ENCODE results near the gene SMARCB1. TPM values are rescaled to one million over a fixed set of nuclear protein-coding genes. Genes with fewer than 3 reads are reported as not detected.

Gene SMARCB1
- total RNA-seq, 1 donor from 2014 or later: 105 TPM

GRCh38 chr22:23772315-23772648, 14.5 kb upstream of the SMARCB1 start:
- Mint-ChIP-seq H3K27me3 (ENCODE audit: unreplicated experiment) (peaks cover 9% of the 10 kb centered on the region), H3K27ac (ENCODE audit: unreplicated experiment) (peak overlapping the region; percentile 57), H3K9me3 (ENCODE audit: unreplicated experiment) (no peaks in the 10 kb centered on the region), H3K4me1 (ENCODE audit: unreplicated experiment) (peaks cover 8% of the 10 kb centered on the region), H3K36me3 (ENCODE audit: low read depth, unreplicated experiment) (peaks cover 5% of the 10 kb centered on the region), H3K4me3 (ENCODE audit: unreplicated experiment) (peak overlapping the region; percentile 79)
- no peak for TF ChIP-seq CTCF (IDR thresholded peaks at IDR 0.05; ENCODE audit: unreplicated experiment)
- DNase-seq (ENCODE audit: low spot score): no peak

- TF ChIP-seq CTCF (IDR thresholded peaks at IDR 0.05; ENCODE audit: unreplicated experiment): no peak
- H3K27me3 Mint-ChIP-seq (ENCODE audit: unreplicated experiment): peaks cover 9% of the 10 kb centered on the region
These were observed 13.9 kb upstream of the SMARCB1 start, which contains the start of gene MMP11 for GRCh38 chr22:23772649-23773473. TSS of gene MMP11 (plus strand) at chr22:23772849. CDS start at chr22:23772871, 22 bp downstream.

GRCh38 chr22:23773483-23774113, 13.2 kb upstream of the SMARCB1 start:
- no peak for DNase-seq (ENCODE audit: low spot score)
- peak overlapping the region; percentile 28 for H3K27ac Mint-ChIP-seq (ENCODE audit: unreplicated experiment)
- H3K36me3 Mint-ChIP-seq (ENCODE audit: low read depth, unreplicated experiment): peaks cover 5% of the 10 kb centered on the region
- H3K27me3 Mint-ChIP-seq (ENCODE audit: unreplicated experiment): peaks cover 9% of the 10 kb centered on the region
- peak overlapping the region; percentile 6 for H3K4me3 Mint-ChIP-seq (ENCODE audit: unreplicated experiment)
- H3K9me3 Mint-ChIP-seq (ENCODE audit: unreplicated experiment): no peaks in the 10 kb centered on the region
- H3K4me1 Mint-ChIP-seq (ENCODE audit: unreplicated experiment): peaks cover 8% of the 10 kb centered on the region
- no peak for TF ChIP-seq CTCF (IDR thresholded peaks at IDR 0.05; ENCODE audit: unreplicated experiment)

More at GRCh38 chr22:23772649-23773473, 13.9 kb upstream of the SMARCB1 start, which contains the start of gene MMP11:
- peak within 1 kb of the TSS; percentile 79 for H3K4me3 Mint-ChIP-seq (ENCODE audit: unreplicated experiment)
- H3K4me1 Mint-ChIP-seq (ENCODE audit: unreplicated experiment): peaks cover 8% of the 10 kb centered on the region
- DNase-seq (ENCODE audit: low spot score): peak; percentile 52
- peaks cover 5% of the 10 kb centered on the region for H3K36me3 Mint-ChIP-seq (ENCODE audit: low read depth, unreplicated experiment)
- H3K9me3 Mint-ChIP-seq (ENCODE audit: unreplicated experiment): no peaks in the 10 kb centered on the region
- H3K27ac Mint-ChIP-seq (ENCODE audit: unreplicated experiment): peak within 1 kb of the TSS; percentile 57

GRCh38 chr22:23774114-23774921, 12.4 kb upstream of the SMARCB1 start:
- H3K4me3 Mint-ChIP-seq (ENCODE audit: unreplicated experiment): peak overlapping the region; percentile 37
- no peaks in the 10 kb centered on the region for H3K9me3 Mint-ChIP-seq (ENCODE audit: unreplicated experiment)
- DNase-seq (ENCODE audit: low spot score): no peak
- peaks cover 5% of the 10 kb centered on the region for H3K36me3 Mint-ChIP-seq (ENCODE audit: low read depth, unreplicated experiment)
- peaks cover 9% of the 10 kb centered on the region for H3K27me3 Mint-ChIP-seq (ENCODE audit: unreplicated experiment)
- H3K4me1 Mint-ChIP-seq (ENCODE audit: unreplicated experiment): peaks cover 8% of the 10 kb centered on the region
- H3K27ac Mint-ChIP-seq (ENCODE audit: unreplicated experiment): no peak overlapping the region
- no peak for TF ChIP-seq CTCF (IDR thresholded peaks at IDR 0.05; ENCODE audit: unreplicated experiment)

All from endothelial cell (in vitro differentiated cells).